H1 (cell line): Measurements from ENCODE around the gene SMYD3. TPM values are rescaled to one million over a fixed set of nuclear protein-coding genes. Genes with fewer than 3 reads are reported as not detected.

ENCODE experiments used
- CTCF ChIA-PET: fragments of 300-600 bp; sonication (Branson Sonifier 250); formaldehyde crosslinking; loops from one replicate; lab custom pipeline; 2021; ENCODE audit not compliant: partially characterized antibody; lab: Charles Lee
- POLR2A ChIA-PET: fragments of 300-600 bp; sonication (Branson Sonifier 250); formaldehyde crosslinking; loops from one replicate; lab custom pipeline; 2021; ENCODE audit warnings: inconsistent platforms; ENCODE audit not compliant: partially characterized antibody; lab: Charles Lee
- DNase-seq, 2 experiments: peaks; one replicate each; pipeline versions ENCODE4 v3.0.0 to v3.0.0-alpha.2; 2010 to 2022; ENCODE audit warnings: low spot score in 2 of 2, low read depth in 1 of 2, mixed read lengths in 1 of 2
- FAIRE-seq: peaks from 2 replicates; lab custom pipeline; 2011; peaks lifted over from hg19 to GRCh38; lab: Jason Lieb, UNC
- H2AFZ ChIP-seq: 2 replicates; pipeline ENCODE4 v1.8.1; 2012; ENCODE audit warnings: low read length, inconsistent platforms
- H2AK5ac ChIP-seq: 2 replicates; pipeline ENCODE4 v1.6.1; 2013; ENCODE audit warnings: low read depth, low read length
- H2BK120ac ChIP-seq: replicated peaks from 2 replicates; pipeline ENCODE3; 2013; ENCODE audit warnings: low read depth, low read length, inconsistent platforms
- H2BK12ac ChIP-seq: 2 replicates; pipeline ENCODE4 v1.6.1; 2013; ENCODE audit warnings: low read depth, low read length
- H2BK15ac ChIP-seq: 2 replicates; pipeline ENCODE4 v1.6.1; 2013; ENCODE audit warnings: low read length
- H2BK20ac ChIP-seq: 2 replicates; pipeline ENCODE4 v1.6.1; 2013; ENCODE audit warnings: low read length
- H2BK5ac ChIP-seq: 2 replicates; pipeline ENCODE4 v1.6.1; 2013; ENCODE audit warnings: low read depth, low read length
- H3K14ac ChIP-seq: 2 replicates; pipeline ENCODE4 v1.6.1; 2013; ENCODE audit warnings: inconsistent platforms; ENCODE audit not compliant: insufficient read length
- H3K18ac ChIP-seq: 2 replicates; pipeline ENCODE4 v1.6.1; 2013; ENCODE audit warnings: low read length; ENCODE audit errors: extremely low read depth
- H3K23ac ChIP-seq: 2 replicates; pipeline ENCODE4 v1.6.1; 2013; ENCODE audit warnings: inconsistent platforms; ENCODE audit not compliant: insufficient read length
- H3K23me2 ChIP-seq: 2 replicates; pipeline ENCODE4 v1.6.1; 2013; ENCODE audit warnings: low read depth, low read length
- H3K27ac ChIP-seq: 2 replicates; pipeline ENCODE4 v1.6.1; 2011; ENCODE audit warnings: low read depth, low read length, inconsistent platforms
- H3K27me3 ChIP-seq, 4 experiments: replicated peaks in 1 of 4; 1 replicate in 1 of 4; 2 replicates in 3 of 4; pipeline versions ENCODE4 v1.6.1 to v1.8.1; 2011 to 2013; ENCODE audit warnings: low read length in 3 of 4, mild to moderate bottlenecking in 3 of 4, inconsistent platforms in 2 of 4, mixed read lengths in 2 of 4, moderate library complexity in 1 of 4; ENCODE audit not compliant: control insufficient read depth in 3 of 4, insufficient read depth in 3 of 4; ENCODE audit errors: extremely low read depth in 1 of 4
- H3K36me3 ChIP-seq, 4 experiments: 2 replicates each; pipeline versions ENCODE4 v1.6.1 to v1.8.1; 2011 to 2013; ENCODE audit warnings: mild to moderate bottlenecking in 4 of 4, low read length in 3 of 4, moderate library complexity in 2 of 4, control low read depth in 1 of 4, inconsistent platforms in 1 of 4; ENCODE audit not compliant: insufficient read depth in 4 of 4, control insufficient read depth in 2 of 4
- H3K4ac ChIP-seq: replicated peaks from 2 replicates; pipeline ENCODE3; 2013; ENCODE audit warnings: low read length, low read depth, mixed read lengths, inconsistent platforms; ENCODE audit not compliant: insufficient read length
- H3K4me1 ChIP-seq, 4 experiments: replicated peaks in 1 of 4; 1 replicate in 1 of 4; 2 replicates in 3 of 4; pipeline versions ENCODE4 v1.6.1 to v1.8.1; 2011 to 2013; ENCODE audit warnings: low read length in 3 of 4, inconsistent platforms in 2 of 4, mixed read lengths in 1 of 4; ENCODE audit not compliant: insufficient read depth in 4 of 4, control insufficient read depth in 3 of 4
- H3K4me2 ChIP-seq, 2 experiments: 2 replicates each; pipeline versions ENCODE4 v1.6.1 to v1.8.1; 2011 to 2013; ENCODE audit warnings: low read depth in 2 of 2, low read length in 2 of 2, control low read depth in 1 of 2, inconsistent platforms in 1 of 2, mild to moderate bottlenecking in 1 of 2; ENCODE audit not compliant: insufficient read depth in 1 of 2
- H3K4me3 ChIP-seq, 4 experiments: fragments of 200-600, 300-600 bp in 1 of 4; sonication (generic), shearing (Covaris generic), sonication (Bioruptor Twin) in 1 of 4; 2 replicates each; pipeline versions ENCODE4 v1.5.1 to v1.8.1; 2011 to 2016; ENCODE audit warnings: low read length in 4 of 4, low read depth in 3 of 4, control low read depth in 2 of 4, inconsistent platforms in 2 of 4, mild to moderate bottlenecking in 2 of 4, mixed read lengths in 1 of 4, moderate library complexity in 1 of 4; ENCODE audit not compliant: insufficient read depth in 2 of 4; ENCODE audit errors: extremely low read depth in 1 of 4
- H3K56ac ChIP-seq: replicated peaks from 2 replicates; pipeline ENCODE3; 2013; ENCODE audit warnings: low read depth, mild to moderate bottlenecking, mixed read lengths, low read length, inconsistent platforms; ENCODE audit not compliant: insufficient read length
- H3K79me1 ChIP-seq: 2 replicates; pipeline ENCODE4 v1.6.1; 2013; ENCODE audit warnings: low read depth, low read length, control low read depth
- H3K79me2 ChIP-seq, 2 experiments: 2 replicates each; pipeline versions ENCODE4 v1.6.1 to v1.8.1; 2012 to 2013; ENCODE audit warnings: low read length in 2 of 2, mild to moderate bottlenecking in 2 of 2, inconsistent platforms in 1 of 2; ENCODE audit not compliant: insufficient read depth in 2 of 2, control insufficient read depth in 1 of 2
- H3K9ac ChIP-seq, 4 experiments: replicated peaks in 1 of 4; 1 replicate in 1 of 4; 2 replicates in 3 of 4; pipeline versions ENCODE4 v1.6.1 to v1.8.1; 2011 to 2013; ENCODE audit warnings: low read depth in 3 of 4, low read length in 3 of 4, control low read depth in 2 of 4, mild to moderate bottlenecking in 2 of 4, moderate library complexity in 2 of 4, inconsistent platforms in 1 of 4; ENCODE audit errors: extremely low read depth in 1 of 4
- H3K9me3 ChIP-seq, 2 experiments: 2 replicates each; pipeline versions ENCODE4 v1.6.1 to v1.8.1; 2012 to 2013; ENCODE audit warnings: mild to moderate bottlenecking in 2 of 2, moderate library complexity in 2 of 2, control low read depth in 1 of 2, inconsistent platforms in 1 of 2, low read depth in 1 of 2, low read length in 1 of 2, mixed read lengths in 1 of 2; ENCODE audit not compliant: insufficient read depth in 2 of 2
- H4K20me1 ChIP-seq, 2 experiments: replicated peaks in 1 of 2; 2 replicates each; pipeline versions ENCODE3 to v1.8.1; 2011 to 2013; ENCODE audit warnings: inconsistent platforms in 2 of 2, low read length in 2 of 2, mild to moderate bottlenecking in 1 of 2; ENCODE audit not compliant: insufficient read depth in 2 of 2, control insufficient read depth in 1 of 2
- H4K5ac ChIP-seq: 2 replicates; pipeline ENCODE4 v1.6.1; 2013; ENCODE audit warnings: low read length, low read depth, mixed read lengths, inconsistent platforms; ENCODE audit not compliant: insufficient read length
- H4K8ac ChIP-seq: 2 replicates; pipeline ENCODE4 v1.8.0; 2013; ENCODE audit warnings: mild to moderate bottlenecking, moderate library complexity, low read length, inconsistent platforms; ENCODE audit not compliant: insufficient read depth; ENCODE audit errors: extremely low read depth
- H4K91ac ChIP-seq: replicated peaks from 2 replicates; pipeline ENCODE3; 2013; ENCODE audit warnings: low read length, mixed read lengths, inconsistent platforms; ENCODE audit not compliant: insufficient read length
- KDM4A ChIP-seq: IDR thresholded peaks from one replicate; pipeline ENCODE4 v1.7.1; 2012; ENCODE audit warnings: low read depth, mild to moderate bottlenecking, moderate library complexity, low read length, inconsistent platforms; ENCODE audit not compliant: severe bottlenecking
- MAFK ChIP-seq: IDR thresholded peaks from 2 replicates; pipeline ENCODE4 v1.6.1; 2012; ENCODE audit warnings: low read depth, mild to moderate bottlenecking, improper control_type of control experiment, low read length
- MAX ChIP-seq: IDR thresholded peaks from 2 replicates; pipeline ENCODE4 v1.6.1; 2012; ENCODE audit warnings: inconsistent platforms
- WGBS, 2 experiments: shearing (Covaris generic) in 1 of 2; methylation state at CpG; one replicate each; pipeline versions ENCODE4 v1.1.6 to v1.1.7; 2013 to 2015; ENCODE audit warnings: low lambda C conversion rate in 2 of 2, mixed read lengths in 2 of 2, inconsistent platforms in 1 of 2, low coverage in 1 of 2, missing lambda C conversion rate in 1 of 2; ENCODE audit not compliant: insufficient replicate concordance in 2 of 2, insufficient coverage in 1 of 2, insufficient read length in 1 of 2; ENCODE audit errors: extremely low coverage in 1 of 2, missing lambda C conversion rate in 1 of 2; 5-methylcytosine and 5-hydroxymethylcytosine counted together
- polyA plus RNA-seq, 7 experiments: library from polyadenylated mRNA; depleted of rRNA in 3 of 7; stranded (reverse) in 5 of 7; unstranded in 2 of 7; fragments of >200 nt in 5 of 7; fragments of 200-250 nt in 2 of 7; gene quantifications; 1 replicate in 5 of 7; 2 replicates in 1 of 7; 4 replicates in 1 of 7; pipeline versions ENCODE4 v1.2.1 to v1.2.3, GENCODE V29; 2011 to 2013; ENCODE audit warnings: missing spikeins in 2 of 7, mixed read lengths in 2 of 7
- total RNA-seq: library from RNA; stranded (reverse); fragmentation: NEBNext Ultra II Directional; extraction: Animal tissue kit (Norgen Biotek cat#: 25700); gene quantifications from 2 replicates; pipeline ENCODE4 v1.2.1, GENCODE V29; 2021

The SMYD3 gene
- total and polyA plus RNA-seq, 2 of the 8 experiments (the other 6 are each of a cell fraction or from before 2014, with no cell fraction given) = 17.3 to 25.4 TPM

DNA sequence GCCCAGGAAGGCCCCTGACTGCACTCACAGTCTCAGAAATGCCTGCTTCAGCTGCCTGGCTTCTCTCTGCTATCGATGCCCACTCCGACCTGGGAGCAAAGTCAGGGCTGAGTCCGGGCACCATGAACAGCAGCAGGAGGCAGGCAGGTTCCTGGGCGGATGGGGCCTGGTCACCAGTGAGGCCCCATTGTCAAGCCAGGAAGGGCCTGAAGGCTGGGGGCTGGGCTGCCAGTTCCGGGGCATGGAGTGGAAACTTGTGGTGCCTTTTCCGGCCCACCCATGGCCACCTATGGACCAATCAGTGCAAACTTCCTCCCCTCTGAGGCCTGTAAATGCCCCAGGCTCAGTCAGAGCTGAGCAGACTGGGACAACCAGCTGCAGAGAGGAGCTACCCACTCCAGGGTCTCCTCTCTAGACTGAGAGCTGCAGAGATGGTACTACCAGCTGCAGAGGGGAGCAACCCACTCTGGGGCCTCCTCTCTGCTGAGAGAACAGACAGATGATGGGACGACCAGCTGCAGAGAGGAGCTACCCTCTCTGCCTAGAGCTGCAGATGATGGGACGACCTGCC, 286.5 kb downstream of the SMYD3 start:
- Histone ChIP-seq H2BK15ac (no peak overlapping the region), H3K23ac (no peak overlapping the region), H4K8ac (no peak overlapping the region; the same call in 1 of the 2 replicates), H3K4ac (no peak overlapping the region), H2BK120ac (no peak overlapping the region), H3K14ac (no peak overlapping the region), H3K9me3 (peaks cover 8 to 10% of the 10 kb centered on the region in 2 experiments; a peak in 3 of 4 replicates), H3K27ac (no peak overlapping the region), H3K79me1 (no peaks in the 10 kb centered on the region; the same call in 1 of the 2 replicates), H2BK20ac (no peak overlapping the region), H3K79me2 (no peaks in the 10 kb centered on the region), H2BK12ac (no peak overlapping the region), H4K5ac (no peak overlapping the region), H3K56ac (no peak overlapping the region), H3K18ac (no peak overlapping the region), H4K20me1 (no peaks in the 10 kb centered on the region), H3K4me3 (no peak overlapping the region), H2BK5ac (no peak overlapping the region), H2AFZ (no peak overlapping the region), H2AK5ac (no peak overlapping the region; the same call in 1 of the 2 replicates), H3K27me3 (no peaks in the 10 kb centered on the region), H3K9ac (no peak overlapping the region), H3K4me1 (peaks cover 0 to 7% (median 4%) of the 10 kb centered on the region in 4 experiments; a peak in 5 of 7 replicates), H3K36me3 (no peaks in the 10 kb centered on the region), H3K4me2 (no peak overlapping the region), H4K91ac (no peak overlapping the region), H3K23me2 (no peaks in the 10 kb centered on the region; the same call in 1 of the 2 replicates)
- DNase-seq = no peak
- 89% methylated on average over 8 of the region's 8 CpGs; no CpG with 5 or more reads in 1 of the 2 experiments for WGBS, 2 experiments
- ChIA-PET CTCF (interaction anchor here (0.7 to 1.1 kb wide), 3 partner anchors 41 to 135 kb away, joined by 3 to 4 read pairs (median 3); no protein-coding TSS in a partner anchor), POLR2A (no interaction called here)
- no peak for FAIRE-seq
- TF ChIP-seq KDM4A (no peak), MAFK (no peak), MAX (no peak)
